ENCODE measurements around the gene ESD. TPM values are rescaled to one million over a fixed set of nuclear protein-coding genes. Genes with fewer than 3 reads are reported as not detected.

The ESD gene
- total and polyA plus RNA-seq, 2 donors (not counting 3 experiments of a cell fraction or from before 2014, with no cell fraction given) = 45.3 to 81.1 TPM

DNA sequence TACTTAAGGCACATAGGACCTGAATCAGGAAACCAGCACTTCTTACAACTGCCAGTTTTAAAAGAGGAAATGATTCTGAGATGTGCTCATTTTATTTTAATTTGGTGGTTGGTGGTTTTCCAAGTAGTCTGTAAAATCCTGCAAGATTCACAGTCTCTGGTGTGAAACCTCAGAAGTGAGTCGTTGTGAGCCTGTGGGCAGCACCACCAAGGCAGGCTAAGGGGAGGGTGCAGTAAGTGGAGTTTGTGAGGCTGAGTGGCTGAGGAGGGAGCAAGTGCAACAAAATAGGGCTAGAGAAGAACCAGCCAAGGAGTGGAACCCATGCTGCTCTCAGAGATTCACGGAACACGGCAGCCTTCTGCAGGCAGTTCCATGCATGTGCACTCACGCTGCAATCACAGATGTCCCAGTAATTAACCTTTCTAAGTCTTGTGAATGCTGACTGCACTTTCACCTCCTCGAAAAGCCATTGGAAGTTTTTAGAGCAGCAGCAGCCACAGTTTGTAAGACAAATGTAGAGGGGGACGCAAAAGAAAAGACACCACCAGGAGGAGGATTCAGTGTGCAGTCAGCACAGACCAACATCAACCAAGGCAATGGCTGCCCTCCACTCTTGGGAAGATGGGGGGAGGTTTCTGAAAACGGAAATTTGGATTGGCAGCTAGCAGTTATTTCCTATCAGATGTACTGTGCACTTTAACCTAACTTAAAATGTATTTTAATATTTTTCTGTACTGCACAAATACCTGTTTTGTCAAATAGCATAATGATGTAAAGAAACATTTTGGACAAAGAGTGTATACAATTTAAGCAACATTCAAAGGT lies 44.9 kb downstream of the ESD start:
- Histone ChIP-seq H2AFZ (ENCODE audit: low read depth, low read length) (no peak overlapping the region), H3K9me1 (replicated peaks; ENCODE audit: control insufficient read depth, extremely low read depth, insufficient read depth, low read length) (no peaks in the 10 kb centered on the region), H3K27ac (ENCODE audit: insufficient read depth, low read depth, low read length) (no peak overlapping the region), H3K4me1 (ENCODE audit: control insufficient read depth, extremely low read depth, insufficient read depth, low read length) (no peaks in the 10 kb centered on the region), H3K9ac (replicated peaks; ENCODE audit: extremely low read depth, insufficient read depth, low read length) (no peak overlapping the region), H3K27me3 (ENCODE audit: control insufficient read depth in 2 of 2, insufficient read depth in 2 of 2, low read length in 2 of 2) (no peaks in the 10 kb centered on the region), H3K9me3 (replicated peaks; ENCODE audit: control insufficient read depth, insufficient read depth, low read length) (no peaks in the 10 kb centered on the region), H4K20me1 (replicated peaks; ENCODE audit: control insufficient read depth, extremely low read depth, insufficient read depth, low read length) (no peaks in the 10 kb centered on the region), H3K4me3 (replicated peaks in 1 of 3; ENCODE audit: insufficient read depth in 1 of 3, low read depth in 1 of 3, low read length in 3 of 3) (no peak overlapping the region), H3K4me2 (ENCODE audit: insufficient read depth, low read length) (no peak overlapping the region), H3K36me3 (ENCODE audit: control insufficient read depth in 2 of 2, extremely low read depth in 1 of 2, insufficient read depth in 2 of 2, low read length in 2 of 2) (peaks cover 0 to 3% of the 10 kb centered on the region in 2 experiments), H3K79me2 (ENCODE audit: control insufficient read depth, insufficient read depth, low read length) (no peaks in the 10 kb centered on the region)
- dilution Hi-C loops (cut with MboI; ENCODE audit: extremely low pct_ligation_motif_present, low sequenced_read_pairs) = no loop called here
- BruUV-seq (replicated peaks) = no TSS peak
- intact Hi-C loops (cut with micrococcal nuclease) = no loop called here
- no peak for FAIRE-seq
- TF ChIP-seq, protein P1, sequence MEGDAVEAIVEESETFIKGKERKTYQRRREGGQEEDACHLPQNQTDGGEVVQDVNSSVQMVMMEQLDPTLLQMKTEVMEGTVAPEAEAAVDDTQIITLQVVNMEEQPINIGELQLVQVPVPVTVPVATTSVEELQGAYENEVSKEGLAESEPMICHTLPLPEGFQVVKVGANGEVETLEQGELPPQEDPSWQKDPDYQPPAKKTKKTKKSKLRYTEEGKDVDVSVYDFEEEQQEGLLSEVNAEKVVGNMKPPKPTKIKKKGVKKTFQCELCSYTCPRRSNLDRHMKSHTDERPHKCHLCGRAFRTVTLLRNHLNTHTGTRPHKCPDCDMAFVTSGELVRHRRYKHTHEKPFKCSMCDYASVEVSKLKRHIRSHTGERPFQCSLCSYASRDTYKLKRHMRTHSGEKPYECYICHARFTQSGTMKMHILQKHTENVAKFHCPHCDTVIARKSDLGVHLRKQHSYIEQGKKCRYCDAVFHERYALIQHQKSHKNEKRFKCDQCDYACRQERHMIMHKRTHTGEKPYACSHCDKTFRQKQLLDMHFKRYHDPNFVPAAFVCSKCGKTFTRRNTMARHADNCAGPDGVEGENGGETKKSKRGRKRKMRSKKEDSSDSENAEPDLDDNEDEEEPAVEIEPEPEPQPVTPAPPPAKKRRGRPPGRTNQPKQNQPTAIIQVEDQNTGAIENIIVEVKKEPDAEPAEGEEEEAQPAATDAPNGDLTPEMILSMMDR (IDR thresholded peaks at IDR 0.05; ENCODE audit: extremely low read depth in 1 of 2, insufficient read depth in 1 of 2, low read depth in 1 of 2, low read length in 2 of 2) = no peak
- TF ChIP-seq FOS (IDR thresholded peaks at IDR 0.05; ENCODE audit: borderline replicate concordance, insufficient read depth, low read length) (no peak), EZH2 (IDR thresholded peaks at IDR 0.05; ENCODE audit: borderline replicate concordance, low read depth, low read length, severe bottlenecking) (no peak), GATA2 (IDR thresholded peaks at IDR 0.05; ENCODE audit: insufficient read depth, insufficient read length, low read depth, low read length) (no peak), JUN (IDR thresholded peaks at IDR 0.05; ENCODE audit: borderline replicate concordance, insufficient read depth, insufficient read length, low read depth) (no peak), POLR2A (IDR thresholded peaks at IDR 0.05; ENCODE audit: low read depth, low read length) (no peak), MYC (IDR thresholded peaks at IDR 0.05; ENCODE audit: low read depth, low read length) (no peak), POLR2AphosphoS5 (IDR thresholded peaks at IDR 0.05; ENCODE audit: insufficient read depth, low read depth, low read length) (no peak)
- TF ChIP-seq, protein P2, sequence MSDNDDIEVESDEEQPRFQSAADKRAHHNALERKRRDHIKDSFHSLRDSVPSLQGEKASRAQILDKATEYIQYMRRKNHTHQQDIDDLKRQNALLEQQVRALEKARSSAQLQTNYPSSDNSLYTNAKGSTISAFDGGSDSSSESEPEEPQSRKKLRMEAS (IDR thresholded peaks at IDR 0.05; ENCODE audit: insufficient read depth, insufficient read length) = no peak
- DNase-seq (ENCODE audit: low read depth, low spot score) = no peak
- POLR2A ChIA-PET = no interaction called here
- CTCF ChIA-PET = no interaction called here

All from endothelial cell of umbilical vein (primary cell).